GM18951 (cell line): Measurements from ENCODE around the gene EFCAB5.
"Not testable (repeated sequence)": the region's sequence is repeated elsewhere in the genome, so short reads cannot be mapped to it uniquely, and the experiment has no call there.

Source experiments
- POLR2A ChIP-seq: IDR thresholded peaks from 4 replicates; pipeline ENCODE4 v1.6.1; 2011; ENCODE audit warnings: mild to moderate bottlenecking; ENCODE audit not compliant: insufficient read length, insufficient read depth; ENCODE audit errors: extremely low read depth
- in situ Hi-C: fragments of 300-500 bp; cut with MboI; formaldehyde crosslinking; loops from one replicate; pipeline ENCODE4 v1.12.0; 2022; ENCODE audit warnings: low sequenced_read_pairs, mixed read lengths, inconsistent platforms; ENCODE audit not compliant: unreplicated experiment

The EFCAB5 gene

DNA sequence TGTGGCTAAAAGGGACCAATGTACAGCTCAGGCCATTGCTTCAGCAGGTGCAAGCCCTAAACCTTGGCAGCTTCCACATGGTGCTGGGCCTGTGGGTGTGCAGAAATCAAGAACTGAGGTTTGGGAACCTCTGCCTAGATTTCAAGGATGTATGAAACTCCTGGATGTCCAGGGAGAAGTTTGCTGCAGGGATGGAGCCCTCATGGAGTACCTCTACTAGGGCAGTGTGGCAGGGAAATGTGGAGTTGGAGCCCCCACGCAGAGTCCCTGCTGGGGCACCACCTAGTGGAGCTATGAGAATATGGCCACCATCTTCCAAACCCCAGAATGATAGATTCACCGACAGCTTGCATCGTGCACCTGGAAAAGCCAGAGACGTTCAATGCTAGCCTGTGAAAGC is 13.0 kb downstream of the EFCAB5 start:
- TF ChIP-seq POLR2A, result no peak
- in situ Hi-C loops, result no loop called here

DNA sequence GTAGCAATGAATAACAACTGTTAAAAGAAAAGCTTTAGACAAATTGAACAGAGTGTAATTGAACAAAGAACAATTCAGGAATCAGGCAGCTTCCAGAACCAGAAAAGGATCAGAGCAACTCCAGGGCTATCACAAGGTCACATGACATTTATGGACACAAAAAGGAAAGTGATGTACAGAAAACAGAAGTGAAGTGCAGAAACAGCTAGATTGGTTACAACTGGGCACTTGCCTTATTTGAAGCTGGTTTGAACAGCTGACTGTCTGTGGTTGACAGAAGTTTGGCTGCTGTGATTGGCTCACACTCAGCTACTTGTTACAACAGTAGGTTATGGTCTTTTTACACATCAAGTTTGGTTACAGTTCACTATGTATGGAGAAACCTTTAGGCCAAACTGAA is 14.8 kb downstream of the EFCAB5 start:
- TF ChIP-seq POLR2A, result no peak
- in situ Hi-C loops, result no loop called here

DNA sequence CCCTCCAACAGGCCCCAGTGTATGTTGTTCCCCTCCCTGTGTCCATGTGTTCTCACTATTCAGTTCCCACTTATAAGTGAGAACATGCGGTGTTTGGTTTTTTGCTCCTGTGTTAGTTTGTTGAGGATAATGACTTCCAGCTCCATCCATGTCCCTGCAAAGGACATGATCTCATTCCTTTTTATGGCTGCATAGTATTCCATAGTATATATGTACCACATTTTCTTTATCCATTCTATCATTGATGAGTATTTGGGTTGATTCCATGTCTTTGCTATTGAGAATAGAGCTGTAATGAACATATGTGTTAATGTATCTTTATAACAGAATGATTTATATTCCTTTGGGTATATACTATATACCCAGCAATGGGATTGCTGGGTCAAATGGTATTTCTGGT is 16.1 kb downstream of the EFCAB5 start:
- in situ Hi-C loops, result not testable (repeated sequence)

DNA sequence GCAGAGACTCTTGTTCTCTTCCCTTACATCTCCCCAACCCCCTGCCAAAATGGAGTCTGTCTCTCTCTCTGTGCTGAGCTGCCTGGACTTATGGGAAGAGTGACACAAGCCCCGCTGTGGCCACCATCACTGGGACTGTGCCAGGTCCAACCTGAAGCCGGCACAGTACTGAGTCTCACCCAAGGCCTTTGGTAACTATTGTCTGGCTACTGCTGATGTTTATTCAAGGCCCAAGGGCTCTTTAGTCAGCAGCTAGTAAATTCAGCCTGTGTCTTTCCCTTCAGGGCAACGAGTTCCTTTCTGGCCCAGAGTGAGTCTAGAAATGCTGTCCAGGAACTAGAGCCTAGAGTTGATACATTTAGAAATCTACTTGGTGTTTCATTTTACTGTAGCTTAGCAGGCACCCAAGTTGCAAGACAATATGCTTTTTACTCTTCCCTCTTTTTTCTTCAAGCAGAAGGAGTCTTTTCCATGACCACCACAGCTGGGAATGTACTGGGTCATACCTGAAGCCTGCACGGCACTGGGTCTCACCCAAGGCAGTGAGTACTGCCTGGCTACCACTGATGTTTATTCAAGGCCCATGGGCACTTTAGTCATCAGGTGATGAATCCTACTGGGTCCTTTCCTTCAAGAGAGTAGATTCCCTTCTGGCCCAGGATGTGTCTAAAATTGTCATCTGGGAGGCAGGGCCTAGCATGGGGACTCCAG is 17.7 kb downstream of the EFCAB5 start:
- in situ Hi-C loops, result no loop called here
- TF ChIP-seq POLR2A, result no peak

DNA sequence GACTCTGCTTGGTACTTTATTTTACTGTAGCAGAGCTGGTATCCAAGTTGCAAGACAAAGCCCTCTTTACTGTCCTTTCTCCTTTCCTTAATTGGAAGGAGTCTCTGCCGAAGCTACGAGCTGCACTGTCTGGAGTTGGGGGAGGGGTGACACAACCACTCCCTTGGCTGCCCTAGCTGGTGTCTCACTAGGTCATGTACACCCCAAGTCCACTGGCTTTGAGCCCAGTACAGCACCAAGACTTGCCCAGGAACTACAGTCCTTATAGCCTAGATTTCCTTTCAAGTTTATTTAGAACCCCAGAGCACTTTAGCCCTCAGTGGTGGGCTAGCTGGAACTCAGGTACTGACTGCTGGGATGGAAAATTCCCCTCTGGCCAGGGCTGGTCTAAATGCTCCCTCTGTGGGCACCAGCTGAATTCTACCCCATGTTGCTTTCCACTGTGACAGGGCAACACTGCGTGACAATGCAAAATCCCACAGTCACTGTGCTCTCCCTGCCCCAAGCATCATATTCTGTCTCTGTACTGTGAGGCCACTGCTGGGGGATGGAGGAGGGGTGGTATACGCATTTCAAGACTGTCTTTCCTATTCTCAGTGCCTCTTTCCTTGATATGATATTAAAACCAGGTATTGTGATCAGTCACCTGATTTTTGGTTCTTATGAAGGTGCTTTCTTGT is 18.4 kb downstream of the EFCAB5 start:
- in situ Hi-C loops, result no loop called here
- no peak for TF ChIP-seq POLR2A

DNA sequence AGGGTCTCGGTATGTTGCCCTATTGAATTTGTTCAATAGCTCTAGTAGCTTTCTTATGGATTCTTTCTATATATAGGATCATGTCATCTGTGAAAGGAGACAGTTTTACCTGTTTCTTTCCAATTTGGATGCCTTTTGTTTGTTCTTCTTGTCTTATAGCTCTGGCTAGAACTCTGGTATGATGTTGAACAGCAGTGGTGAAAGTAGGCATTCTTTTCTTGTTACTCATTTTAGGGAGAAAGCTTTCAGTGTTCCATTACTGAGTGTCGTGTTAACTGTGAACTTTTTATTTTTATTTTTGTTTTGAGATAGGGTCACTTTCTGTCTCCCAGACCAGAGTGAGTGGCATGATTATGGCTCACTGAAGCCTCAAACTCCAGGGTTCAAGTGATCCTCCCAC is 21.2 kb downstream of the EFCAB5 start:
- in situ Hi-C loops, result no loop called here
- TF ChIP-seq POLR2A, result no peak

DNA sequence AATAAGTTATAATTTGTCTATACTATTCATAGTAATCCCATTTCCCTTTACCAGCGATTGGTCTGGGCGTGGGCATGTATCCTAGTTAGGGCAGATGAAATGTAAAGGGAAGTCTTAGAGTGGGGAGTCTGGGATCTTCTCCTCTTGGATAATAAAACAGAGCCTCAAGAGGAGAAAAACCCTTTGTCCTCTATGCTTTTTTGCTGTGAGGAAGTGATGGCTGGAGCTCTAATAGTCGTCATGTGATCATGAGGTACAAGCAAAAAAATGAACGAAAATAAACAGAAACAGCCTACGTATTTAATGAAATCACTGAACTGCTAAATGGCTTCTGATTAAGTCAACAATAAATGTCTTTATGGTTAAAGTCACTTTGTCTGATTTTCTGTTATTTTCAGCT is 26.8 kb downstream of the EFCAB5 start:
- in situ Hi-C loops, result no loop called here
- TF ChIP-seq POLR2A, result no peak

DNA sequence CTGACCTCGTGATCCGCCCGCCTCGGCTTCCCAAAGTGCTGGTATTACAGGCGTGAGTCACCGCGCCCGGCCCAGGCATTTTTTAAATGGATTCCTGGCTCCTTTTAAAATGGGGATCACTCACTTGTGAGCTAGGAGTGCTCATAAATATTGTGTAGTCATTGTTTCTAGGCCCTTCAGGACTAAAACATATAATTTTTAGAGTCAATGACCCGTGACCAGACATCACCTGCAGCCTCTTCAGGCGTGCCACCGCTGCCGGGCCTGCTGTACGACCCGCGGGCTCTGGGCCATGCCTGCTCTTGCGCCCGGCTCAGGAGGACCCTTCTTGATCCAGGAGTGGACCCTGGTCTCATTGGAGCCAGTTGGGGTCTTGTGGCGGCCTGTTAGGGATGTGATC is 30.8 kb downstream of the EFCAB5 start:
- in situ Hi-C loops, result no loop called here
- TF ChIP-seq POLR2A, result no peak

DNA sequence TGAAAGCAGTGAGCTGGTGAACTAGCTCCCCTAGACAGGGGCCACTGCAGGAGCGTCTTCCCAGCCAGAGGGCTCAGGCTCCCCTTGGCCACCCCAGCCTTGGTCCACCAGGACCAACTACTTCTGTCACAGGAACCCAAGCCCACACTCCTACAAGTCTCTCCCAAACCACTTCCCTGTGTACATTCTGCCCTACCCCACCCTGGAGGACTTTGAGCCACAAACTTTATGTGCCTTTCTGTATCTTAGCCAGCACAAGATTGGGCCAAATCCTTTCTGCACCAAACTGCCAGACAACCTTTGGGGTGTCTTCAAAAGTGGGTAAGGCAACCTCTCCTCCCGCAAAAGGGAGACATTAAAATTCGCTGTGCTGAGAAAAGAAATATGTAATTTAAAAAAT is 31.6 kb downstream of the EFCAB5 start:
- in situ Hi-C loops, result no loop called here
- TF ChIP-seq POLR2A, result no peak

DNA sequence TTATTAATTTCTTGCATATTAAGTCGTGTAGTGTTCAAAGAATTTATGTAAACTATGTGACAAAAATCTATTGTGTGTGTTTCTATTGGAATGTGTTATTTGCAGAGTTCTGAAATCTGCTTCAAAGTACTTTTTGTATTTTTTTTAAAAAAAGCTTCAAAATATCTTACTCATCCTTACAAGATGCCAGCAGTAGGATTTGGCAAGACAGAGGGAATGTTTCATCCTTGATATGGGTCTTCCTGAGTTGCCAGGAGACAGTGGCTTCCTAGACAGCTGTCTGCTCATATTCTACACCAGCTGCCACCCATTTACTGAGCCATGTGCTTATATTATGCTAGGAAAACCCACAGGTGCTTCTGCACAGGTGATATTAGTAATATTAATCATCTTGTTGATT is 36.4 kb downstream of the EFCAB5 start:
- in situ Hi-C loops, result no loop called here
- TF ChIP-seq POLR2A, result no peak

DNA sequence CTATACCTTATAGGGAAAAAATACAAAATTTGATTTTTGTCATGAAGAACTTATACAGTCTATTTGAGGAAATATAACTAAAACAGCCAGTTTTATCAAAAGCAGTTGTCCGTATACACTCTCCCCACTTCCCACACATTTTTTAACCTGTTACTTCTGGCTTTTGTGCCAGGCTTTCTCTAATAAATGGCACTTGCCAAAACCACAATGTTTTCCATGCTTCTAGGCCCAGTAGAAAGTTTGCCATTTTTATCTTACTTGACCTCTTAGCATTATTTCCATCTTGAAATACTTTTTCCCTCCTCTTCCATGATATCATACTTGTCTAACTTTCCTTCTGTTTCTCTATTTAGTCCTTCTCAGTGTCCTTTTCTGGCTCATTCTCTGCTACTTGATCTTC is 38.8 kb downstream of the EFCAB5 start:
- TF ChIP-seq POLR2A, result no peak
- in situ Hi-C loops, result no loop called here

DNA sequence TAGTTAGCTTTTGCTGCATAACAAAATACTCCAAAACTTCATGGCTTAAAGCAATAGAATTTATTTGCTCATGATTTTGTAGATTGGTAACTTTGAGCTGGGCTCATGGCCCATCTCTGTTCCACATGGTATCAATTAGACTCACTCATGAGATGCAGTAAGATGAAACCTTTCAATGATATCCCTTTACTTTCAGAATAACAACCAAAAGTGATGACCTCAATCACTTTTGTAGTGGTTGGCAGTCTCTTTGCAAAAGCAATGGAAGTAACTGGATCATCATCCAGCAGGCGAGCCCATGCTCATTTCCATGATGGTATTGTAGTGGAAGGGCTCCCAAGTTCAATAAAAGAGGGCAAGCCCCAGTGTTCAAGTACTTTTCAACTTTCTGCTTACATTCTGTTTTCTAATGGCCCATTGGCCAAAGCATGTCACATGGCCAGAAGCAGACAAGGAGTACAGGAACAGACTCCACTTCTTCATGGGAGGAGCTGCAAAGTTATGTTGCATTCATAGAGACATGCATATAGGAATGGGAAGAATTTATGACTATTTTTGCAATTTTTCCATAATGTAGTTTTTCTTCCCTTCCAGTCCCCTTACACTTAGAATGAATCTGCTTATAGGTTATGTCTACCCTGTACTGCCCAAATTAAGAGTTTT is 41.7 kb downstream of the EFCAB5 start:
- in situ Hi-C loops, result no loop called here
- no peak for TF ChIP-seq POLR2A

DNA sequence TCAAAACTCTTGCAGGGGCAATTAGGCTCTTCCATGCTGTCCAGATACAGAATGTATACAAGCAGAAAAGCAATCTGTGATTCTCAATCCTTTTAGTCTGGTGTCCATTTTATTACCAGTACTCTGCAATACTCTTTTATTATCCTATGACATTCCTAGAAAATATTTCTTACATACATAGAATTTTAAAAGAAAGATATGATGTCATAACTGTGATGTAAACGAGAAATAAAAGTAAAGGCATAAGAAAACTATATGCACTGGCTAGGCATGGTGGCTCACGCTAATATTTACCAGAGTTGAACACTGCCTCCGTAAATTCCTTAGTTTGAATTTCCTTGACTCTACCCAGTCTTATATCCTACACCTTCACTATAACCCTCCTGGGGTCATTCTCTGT is 55.0 kb downstream of the EFCAB5 start:
- in situ Hi-C loops, result no loop called here
- no peak for TF ChIP-seq POLR2A

DNA sequence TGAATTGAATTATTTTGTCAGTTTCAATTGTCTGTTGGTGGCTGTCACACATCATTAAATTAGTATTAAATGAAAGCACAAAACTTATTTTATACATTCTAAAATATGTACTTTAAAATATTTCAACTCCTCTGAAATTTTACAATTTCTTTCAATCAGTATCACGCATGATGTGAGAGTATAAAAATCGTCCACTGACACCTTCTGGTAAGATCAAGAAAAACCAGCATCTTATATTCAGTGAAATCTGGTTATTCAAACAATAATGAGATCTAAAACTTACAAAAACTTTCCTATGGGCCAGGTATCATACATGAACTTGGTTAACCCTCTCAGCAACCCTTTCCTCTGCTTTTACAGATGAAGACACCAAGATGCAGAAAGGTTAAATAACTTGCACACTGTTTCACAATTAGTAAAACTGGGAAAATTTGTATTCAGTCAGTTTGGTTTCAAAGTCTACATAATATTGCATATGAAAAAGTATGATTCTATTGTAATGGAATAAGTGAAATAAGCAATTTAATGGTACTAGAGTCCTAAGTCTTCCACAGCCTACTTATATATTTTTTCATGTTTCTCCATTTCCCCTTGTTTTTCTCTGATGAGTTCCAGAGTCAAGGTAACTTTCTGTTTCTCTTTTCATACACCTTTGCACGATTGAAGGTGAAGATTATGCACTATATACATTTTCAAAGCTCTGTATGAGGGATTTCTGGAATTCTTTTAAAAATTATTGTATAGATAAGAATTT is 58.7 kb downstream of the EFCAB5 start:
- in situ Hi-C loops, result no loop called here
- no peak for TF ChIP-seq POLR2A

DNA sequence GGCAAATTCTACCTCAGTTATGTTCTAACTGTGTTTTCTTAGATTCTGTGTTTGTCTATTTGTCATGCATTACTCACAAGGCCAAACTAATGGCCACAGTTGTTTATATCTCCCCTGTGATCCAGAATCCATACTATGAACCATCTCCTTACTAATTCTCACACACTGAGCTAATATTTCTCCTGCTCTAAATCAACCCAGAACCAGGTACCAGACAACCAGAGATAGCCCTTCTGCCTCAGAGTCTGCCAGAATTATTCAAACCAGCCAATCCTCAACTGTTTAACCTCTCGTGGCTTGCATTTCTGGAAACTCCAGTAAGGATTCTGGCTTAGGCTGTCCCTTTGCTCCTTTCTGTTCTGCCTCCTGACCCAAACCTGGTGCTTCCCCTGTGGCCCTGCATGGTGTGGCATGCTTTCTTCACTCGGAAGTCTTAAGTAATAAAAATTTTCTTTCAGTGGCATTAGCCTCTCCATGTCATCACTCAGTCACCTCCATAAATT is 59.4 kb downstream of the EFCAB5 start:
- in situ Hi-C loops, result no loop called here
- no peak for TF ChIP-seq POLR2A
